UCSD-AML1 (cell line): ENCODE results near the gene ESRRB.

Source experiments
- DNase-seq: peaks from one replicate; lab custom pipeline; 2025; ENCODE audit not compliant: unreplicated experiment; lab: John Stamatoyannopoulos, UW

Gene ESRRB

GRCh38 chr14:76446486-76446885 is 70.5 kb downstream of the ESRRB start:
- DNase-seq, result no peak

GRCh38 chr14:76446921-76447320 is 71.0 kb downstream of the ESRRB start:
- DNase-seq, result no peak

- no peak for DNase-seq
These were observed 74.5 kb downstream of the ESRRB start for GRCh38 chr14:76450476-76450875.

GRCh38 chr14:76456200-76456599 is 80.3 kb downstream of the ESRRB start:
- DNase-seq, result no peak

- DNase-seq, result no peak
These were observed 81.1 kb downstream of the ESRRB start for GRCh38 chr14:76456891-76457586.

GRCh38 chr14:76457841-76458240 is 81.9 kb downstream of the ESRRB start:
- no peak for DNase-seq

GRCh38 chr14:76461886-76462285 is 85.9 kb downstream of the ESRRB start:
- no peak for DNase-seq

- no peak for DNase-seq
These were observed 86.4 kb downstream of the ESRRB start for GRCh38 chr14:76462330-76462729.

- no peak for DNase-seq
These were observed 87.2 kb downstream of the ESRRB start for GRCh38 chr14:76463105-76463504.

- DNase-seq, result no peak
These were observed 88.9 kb downstream of the ESRRB start for GRCh38 chr14:76464856-76465255.

GRCh38 chr14:76465664-76466063 is 89.7 kb downstream of the ESRRB start:
- no peak for DNase-seq

GRCh38 chr14:76467711-76468155 is 91.8 kb downstream of the ESRRB start:
- no peak for DNase-seq

GRCh38 chr14:76472199-76472723 is 96.3 kb downstream of the ESRRB start:
- DNase-seq, result no peak

- no peak for DNase-seq
These were observed 97.7 kb downstream of the ESRRB start for GRCh38 chr14:76473481-76474263.

- DNase-seq, result no peak
These were observed 104.5 kb downstream of the ESRRB start for GRCh38 chr14:76480426-76480825.

- DNase-seq, result no peak
These were observed 108.4 kb downstream of the ESRRB start for GRCh38 chr14:76484355-76484754.

- DNase-seq, result no peak
These were observed 110.4 kb downstream of the ESRRB start for GRCh38 chr14:76486251-76486743.

GRCh38 chr14:76488551-76488950 is 112.6 kb downstream of the ESRRB start:
- DNase-seq, result no peak

GRCh38 chr14:76489667-76490066 is 113.7 kb downstream of the ESRRB start:
- DNase-seq, result no peak

- DNase-seq, result no peak
These were observed 114.2 kb downstream of the ESRRB start for GRCh38 chr14:76490111-76490510.

- no peak for DNase-seq
These were observed 114.8 kb downstream of the ESRRB start for GRCh38 chr14:76490735-76491134.
